G401 (cell line): Measurements from ENCODE around the gene SLC26A9. TPM values are rescaled to one million over a fixed set of nuclear protein-coding genes. Genes with fewer than 3 reads are reported as not detected.
A peak's percentile ranks its signal among the peaks of the same experiment; 100 is the strongest.
"Not testable (repeated sequence)": the region's sequence is repeated elsewhere in the genome, so short reads cannot be mapped to it uniquely, and the experiment has no call there.

Source experiments
- DNase-seq: peaks from one replicate; pipeline ENCODE4 v3.0.0-alpha.2; 2015; ENCODE audit warnings: low spot score
- in situ Hi-C: cut with HindIII; loops from 2 replicates; pipeline ENCODE4 v1.10.0; 2016; ENCODE audit warnings: low sequenced_read_pairs, mixed read lengths
- total RNA-seq: library from RNA; depleted of rRNA; stranded (reverse); fragments of >200 nt; shearing (Covaris generic); gene quantifications from 2 replicates; pipeline ENCODE4 v1.2.3, GENCODE V29; 2014

Gene SLC26A9
- total RNA-seq, 1 experiment from 2014 or later, result not detected

DNA sequence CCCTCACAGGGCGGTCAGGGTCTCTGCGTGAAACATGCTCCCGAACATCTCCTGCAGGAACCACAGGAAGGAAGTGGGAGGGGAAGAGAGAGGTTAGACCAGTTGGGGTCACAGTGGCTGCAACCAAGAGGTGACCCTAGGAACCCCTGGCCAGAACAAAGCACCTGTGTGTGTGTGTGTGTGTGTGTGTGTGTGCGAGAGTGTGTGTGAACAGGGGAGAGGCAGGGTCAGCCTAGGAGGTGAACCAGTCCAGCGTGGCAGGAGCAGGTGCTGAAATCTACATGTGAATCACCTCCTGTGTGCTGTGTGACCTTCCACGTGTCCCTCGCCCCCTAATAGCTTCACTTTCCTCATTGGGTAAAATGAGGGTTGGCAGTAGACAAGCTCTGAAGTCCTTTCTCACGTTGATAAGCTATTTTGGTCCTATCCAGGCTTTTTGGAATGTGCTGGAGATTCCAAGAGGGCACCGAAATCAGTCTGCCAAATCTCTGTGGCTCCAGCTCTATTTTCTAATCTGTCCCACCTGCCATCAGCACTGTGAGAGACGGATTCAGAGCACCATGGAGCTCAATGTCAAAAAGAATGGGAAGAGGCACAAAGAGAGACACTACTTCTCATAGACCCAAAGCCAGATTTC, 27.8 kb downstream of the SLC26A9 start:
- in situ Hi-C loops, result no loop called here
- DNase-seq, result peak; percentile 74

DNA sequence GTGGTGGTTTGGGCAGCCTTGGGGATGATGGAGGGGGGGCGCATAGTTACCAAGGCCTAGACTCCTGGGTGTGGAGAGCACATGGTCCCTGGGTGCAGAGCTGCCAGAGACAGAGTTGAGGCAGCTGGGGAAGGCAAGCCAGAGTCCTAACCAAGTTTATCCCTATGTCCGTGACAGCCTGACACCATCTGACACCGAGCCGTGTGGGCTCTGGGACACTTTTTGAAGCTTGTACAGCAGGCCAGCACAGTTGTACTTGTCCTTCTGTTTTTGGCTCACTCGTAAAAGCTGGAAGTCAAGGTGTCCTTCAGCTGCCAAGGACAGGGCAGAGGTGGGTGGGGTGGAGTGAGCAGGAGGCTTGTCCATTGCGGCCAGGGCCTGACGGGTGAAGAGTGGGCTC, 28.5 kb downstream of the SLC26A9 start:
- peak; percentile 11 for DNase-seq
- in situ Hi-C loops, result loop anchor here (5.0 kb wide), 1 partner anchor 107 kb away; no protein-coding TSS in a partner anchor

DNA sequence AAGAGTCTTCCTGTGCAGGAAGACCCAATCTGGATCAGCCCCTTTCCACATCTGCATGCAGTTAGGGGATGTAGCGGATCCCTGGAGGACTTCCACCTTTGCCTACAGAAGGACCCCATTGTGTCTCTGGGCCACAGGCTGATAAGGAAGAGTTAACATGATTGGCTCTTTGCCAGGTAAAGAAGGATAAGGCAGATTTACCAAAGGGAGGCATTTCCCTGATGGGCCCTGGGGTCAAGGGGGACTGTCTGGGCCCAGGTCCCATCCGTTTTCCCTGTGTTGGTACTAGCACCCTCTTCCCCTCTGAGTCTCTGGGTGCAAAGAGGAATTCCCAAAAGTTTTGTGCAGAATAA, 29.1 kb downstream of the SLC26A9 start:
- no peak for DNase-seq
- in situ Hi-C loops, result loop anchor here (5.0 kb wide), 1 partner anchor 107 kb away; no protein-coding TSS in a partner anchor

DNA sequence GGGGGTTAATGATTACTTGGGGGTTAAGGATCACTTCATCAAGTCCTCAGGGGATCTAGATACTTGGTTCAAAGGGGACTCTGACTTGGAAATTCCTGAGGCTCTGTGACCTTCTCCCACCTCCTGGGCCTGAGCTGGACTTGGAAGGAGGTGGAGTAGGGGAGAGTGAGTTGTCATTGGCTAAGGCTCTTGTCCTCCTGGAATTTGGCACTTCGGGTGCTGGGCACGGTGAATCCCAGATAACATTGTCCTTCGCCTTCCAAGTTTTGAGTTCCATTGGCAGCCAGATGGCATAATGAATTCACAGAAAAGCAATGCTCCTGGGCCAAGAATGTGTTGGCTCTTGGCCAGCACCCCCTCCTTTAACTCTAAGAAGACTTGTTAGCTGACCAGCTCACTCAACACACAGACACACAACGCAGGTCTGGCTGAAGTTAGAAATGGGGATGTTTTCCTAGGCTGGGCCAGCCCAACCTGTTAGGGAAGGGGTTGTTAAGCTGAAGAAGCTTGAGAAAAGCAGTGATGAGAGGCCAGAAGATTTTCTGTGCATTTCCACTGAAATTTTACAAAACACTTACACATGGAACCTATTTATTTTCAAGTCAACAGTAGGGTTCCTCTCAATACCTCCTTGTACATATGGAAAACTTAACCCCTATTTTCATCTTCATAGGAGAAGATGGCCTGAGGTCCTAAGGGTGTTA, 29.7 kb downstream of the SLC26A9 start:
- in situ Hi-C loops, result loop anchor here (5.0 kb wide), 1 partner anchor 106 kb away; no protein-coding TSS in a partner anchor
- DNase-seq, result peak; percentile 85

DNA sequence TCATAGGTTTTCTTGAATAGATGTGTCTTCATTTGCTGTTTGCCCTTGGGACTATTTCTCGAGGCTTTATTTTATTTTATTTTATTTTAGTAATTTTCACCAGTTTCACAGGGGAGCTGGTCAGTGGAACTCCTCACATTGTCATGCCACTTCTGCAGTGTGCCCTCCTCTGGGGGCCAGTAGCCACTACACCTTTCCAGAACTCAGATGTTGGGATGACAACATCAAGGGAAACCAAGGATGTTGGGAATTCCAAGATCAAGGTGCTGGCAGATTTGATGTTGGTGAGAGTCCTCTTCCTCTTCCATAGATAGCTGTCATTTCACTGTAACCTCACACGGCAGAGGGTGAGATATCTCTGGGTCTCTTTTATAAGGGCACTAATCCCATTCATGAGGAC, 35.5 kb downstream of the SLC26A9 start:
- DNase-seq, result peak; percentile 8
- in situ Hi-C loops, result no loop called here

DNA sequence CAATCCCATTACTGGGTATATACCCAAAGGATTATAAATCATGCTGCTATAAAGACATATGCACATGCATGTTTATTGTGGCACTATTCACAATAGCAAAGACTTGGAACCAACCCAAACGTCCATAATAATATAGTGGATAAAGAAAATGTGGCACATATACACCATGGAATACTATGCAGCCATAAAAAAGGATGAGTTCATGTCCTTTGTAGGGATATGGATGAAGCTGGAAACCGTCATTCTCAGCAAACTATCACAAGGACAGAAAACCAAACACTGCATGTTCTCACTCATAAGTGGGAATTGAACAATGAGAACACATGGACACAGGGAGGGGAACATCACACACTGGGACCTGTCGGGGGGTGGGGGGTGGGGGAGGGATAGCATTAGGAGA, 38.2 kb downstream of the SLC26A9 start:
- not testable (repeated sequence) for DNase-seq

DNA sequence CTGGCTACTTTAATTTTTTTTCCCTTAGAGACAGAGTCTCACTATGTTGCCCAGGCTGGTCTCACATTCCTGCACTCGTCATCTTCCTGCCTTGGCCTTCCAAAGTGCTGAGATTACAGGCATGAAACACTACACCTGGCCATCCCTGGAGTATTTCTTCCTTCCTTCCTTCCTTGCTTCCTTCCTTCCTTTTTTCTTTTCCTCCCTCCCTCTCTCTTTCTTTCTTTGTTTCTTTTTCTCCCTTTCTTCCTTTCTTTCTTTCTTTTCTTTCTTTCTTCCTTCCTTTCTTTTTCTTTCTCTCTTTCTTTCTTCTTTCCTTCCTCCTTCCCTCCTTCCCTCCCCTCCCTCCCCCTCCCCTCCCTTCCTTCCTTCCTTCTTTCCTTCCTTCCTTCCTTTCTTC, 46.9 kb downstream of the SLC26A9 start:
- in situ Hi-C loops, result no loop called here
- no peak for DNase-seq

More for the DNA sequence above, 38.2 kb downstream of the SLC26A9 start:
- in situ Hi-C loops, result not testable (repeated sequence)

DNA sequence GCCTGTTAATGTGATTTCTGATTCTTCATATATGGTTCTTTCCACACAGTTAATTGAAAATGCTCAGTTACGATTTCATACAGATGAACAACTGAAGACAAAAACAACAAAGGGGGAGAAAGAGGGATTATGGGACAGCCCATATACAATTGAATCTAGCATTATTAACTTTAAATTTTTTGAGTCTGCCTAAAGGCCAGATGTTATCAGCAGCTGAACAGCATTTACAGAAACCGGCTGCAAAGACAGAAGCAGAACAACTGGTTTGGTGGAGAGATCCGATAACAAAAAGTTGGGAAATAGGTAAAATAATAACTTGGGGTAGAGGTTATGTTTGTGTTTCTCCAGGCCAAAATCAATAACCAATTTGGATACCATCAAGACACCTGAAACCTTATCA, 49.1 kb downstream of the SLC26A9 start:
- DNase-seq, in situ Hi-C loops: not testable (repeated sequence)

DNA sequence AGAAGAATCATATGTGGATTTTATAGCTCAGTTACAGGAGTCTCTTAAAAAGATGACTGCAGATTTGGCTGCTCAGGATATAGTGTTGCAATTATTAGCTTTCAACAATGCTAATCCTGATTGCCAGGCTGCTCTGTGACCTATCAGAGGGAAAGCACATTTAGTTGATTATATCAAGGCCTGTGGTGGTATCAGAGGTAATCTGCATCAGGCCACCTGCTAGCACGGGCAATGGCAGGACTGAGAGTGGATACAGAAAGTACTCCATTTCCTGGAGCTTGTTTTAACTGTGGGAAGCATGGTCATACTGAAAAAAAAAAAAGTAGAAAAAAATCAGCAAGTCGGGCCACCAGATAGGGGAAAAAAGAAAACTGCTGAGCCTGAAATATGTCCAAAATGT, 51.1 kb downstream of the SLC26A9 start:
- in situ Hi-C loops, DNase-seq: not testable (repeated sequence)

DNA sequence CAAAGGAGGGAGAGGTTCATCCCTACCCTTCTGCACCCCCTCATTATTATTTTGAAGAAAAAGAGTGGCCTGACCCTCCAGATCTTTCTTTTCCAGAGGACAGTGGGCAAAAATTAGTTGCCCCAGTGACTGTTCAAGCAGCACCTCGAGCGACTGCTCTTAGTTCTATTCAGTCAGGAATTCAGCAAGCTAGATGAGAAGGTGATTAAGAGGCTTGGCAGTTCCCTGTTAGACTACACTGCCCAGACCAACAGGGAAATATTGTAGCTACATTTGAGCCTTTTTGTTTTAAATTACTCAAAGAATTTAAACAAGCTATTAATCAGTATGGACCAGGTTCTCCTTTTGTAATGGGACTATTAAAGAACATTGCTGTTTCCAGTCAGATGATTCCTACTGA, 51.8 kb downstream of the SLC26A9 start:
- DNase-seq, in situ Hi-C loops: not testable (repeated sequence)

DNA sequence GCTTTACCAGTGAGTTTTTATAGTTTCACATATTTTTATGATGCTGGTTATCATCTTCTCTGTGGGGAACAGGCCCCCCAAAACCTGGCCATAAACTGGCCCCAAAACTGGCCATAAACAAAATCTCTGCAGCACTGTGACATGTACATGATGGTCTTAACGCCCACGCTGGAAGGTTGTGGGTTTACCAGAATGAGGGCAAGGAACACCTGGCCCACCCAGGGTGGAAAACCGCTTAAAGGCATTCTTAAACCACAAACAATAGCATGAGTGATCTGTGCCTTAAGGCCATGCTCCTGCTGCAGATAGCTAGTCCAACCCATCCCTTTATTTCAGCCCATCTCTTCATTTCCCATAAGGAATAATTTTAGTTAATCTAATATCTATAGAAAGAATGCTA, 52.6 kb downstream of the SLC26A9 start:
- in situ Hi-C loops, DNase-seq: not testable (repeated sequence)

DNA sequence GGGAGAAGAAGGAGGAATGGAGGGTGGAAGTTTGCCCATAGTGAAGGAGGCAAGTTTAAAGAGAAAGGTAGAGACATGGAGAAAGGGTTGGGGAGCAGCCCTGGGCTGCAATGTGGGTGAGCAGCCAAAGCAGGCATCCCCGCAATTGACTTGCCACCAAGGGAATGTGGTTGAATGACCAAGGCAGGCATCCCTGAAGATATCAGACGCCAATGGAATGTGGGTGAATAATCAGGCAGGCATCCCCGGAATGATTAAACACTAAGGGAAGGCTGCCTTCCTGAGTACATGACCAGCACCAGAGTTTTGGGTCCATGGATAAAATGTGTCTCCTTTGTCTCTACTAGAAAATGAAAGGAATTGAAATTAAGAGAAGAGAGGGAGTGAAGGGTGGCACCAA, 53.5 kb downstream of the SLC26A9 start:
- DNase-seq, in situ Hi-C loops: not testable (repeated sequence)

DNA sequence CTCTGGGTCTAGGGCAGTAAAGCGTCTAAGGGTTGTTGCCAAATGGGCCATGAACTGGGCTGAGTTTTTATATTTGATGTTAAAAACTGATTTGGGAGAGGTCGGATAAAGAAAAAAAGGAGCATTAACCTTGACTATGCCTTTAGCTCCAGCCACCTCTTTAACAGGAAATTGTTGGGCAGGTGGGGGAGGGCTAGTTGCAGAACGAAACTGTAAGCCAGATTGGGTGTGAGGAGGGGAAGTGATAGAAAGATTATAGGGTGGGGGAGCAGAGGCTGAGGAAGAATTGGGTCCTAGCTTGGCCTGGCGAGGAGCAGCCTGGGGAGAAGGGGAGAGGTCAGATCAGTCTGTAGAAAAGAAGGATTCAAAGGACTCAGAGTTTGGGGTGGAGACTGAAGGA, 54.2 kb downstream of the SLC26A9 start:
- DNase-seq, in situ Hi-C loops: not testable (repeated sequence)

DNA sequence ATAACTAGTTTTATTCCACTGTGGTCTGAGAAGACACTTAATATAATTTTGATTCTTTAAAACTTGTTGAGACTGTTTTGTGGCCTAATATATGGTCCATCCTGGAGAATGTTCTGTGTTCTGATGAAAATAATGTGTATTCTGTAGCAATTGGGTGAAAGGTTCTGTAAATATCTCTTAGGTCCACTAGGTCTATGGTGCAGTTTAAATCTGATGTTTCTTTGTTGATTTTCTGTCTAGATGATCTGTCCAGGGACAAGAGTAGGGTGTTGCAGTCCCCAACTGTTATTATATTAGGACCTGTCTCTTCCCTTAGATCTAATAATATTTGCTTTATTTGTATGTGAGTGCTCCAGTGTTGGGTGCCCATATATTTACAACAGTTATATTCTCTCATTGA, 59.5 kb downstream of the SLC26A9 start:
- in situ Hi-C loops, result no loop called here
- no peak for DNase-seq

DNA sequence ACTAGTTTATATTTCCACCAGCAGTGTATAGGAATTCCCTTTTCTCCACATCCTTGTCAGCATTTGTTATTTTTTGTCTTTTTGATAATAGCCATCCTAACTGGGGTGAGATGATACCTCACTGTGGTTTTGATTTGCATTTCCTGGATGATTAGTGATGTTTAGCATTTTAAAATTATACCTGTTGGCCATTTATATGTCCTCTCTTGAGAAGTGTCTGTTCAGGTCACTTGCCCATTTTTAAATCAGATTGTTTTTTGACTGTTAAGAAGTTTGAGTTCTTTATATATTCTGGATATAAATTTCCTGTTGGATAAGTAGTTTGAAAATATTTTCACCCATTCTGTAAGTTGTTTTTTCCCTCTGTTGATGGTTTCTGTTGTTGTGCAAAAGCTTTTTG, 62.3 kb downstream of the SLC26A9 start:
- DNase-seq, result no peak
- in situ Hi-C loops, result no loop called here

DNA sequence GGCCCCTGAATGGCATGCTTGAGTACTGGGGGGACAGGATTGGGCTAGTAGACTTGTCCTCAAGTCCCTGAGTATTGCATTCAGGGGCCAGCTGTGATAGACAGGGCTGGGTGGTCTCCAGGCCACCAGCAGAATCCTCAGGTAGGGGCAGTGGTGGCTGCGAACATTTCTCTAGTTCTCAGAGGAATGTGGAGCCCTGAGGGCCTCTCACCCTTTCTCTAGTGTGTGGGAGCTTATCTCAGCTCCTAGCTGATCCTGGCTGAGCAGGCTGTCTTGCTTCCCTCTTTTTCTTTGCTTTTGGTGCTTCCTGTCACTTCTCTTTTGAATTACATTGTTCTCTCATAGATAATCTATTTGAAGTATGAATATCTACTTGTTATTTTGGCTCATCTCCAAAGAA, 63.3 kb downstream of the SLC26A9 start:
- in situ Hi-C loops, result no loop called here
- no peak for DNase-seq

DNA sequence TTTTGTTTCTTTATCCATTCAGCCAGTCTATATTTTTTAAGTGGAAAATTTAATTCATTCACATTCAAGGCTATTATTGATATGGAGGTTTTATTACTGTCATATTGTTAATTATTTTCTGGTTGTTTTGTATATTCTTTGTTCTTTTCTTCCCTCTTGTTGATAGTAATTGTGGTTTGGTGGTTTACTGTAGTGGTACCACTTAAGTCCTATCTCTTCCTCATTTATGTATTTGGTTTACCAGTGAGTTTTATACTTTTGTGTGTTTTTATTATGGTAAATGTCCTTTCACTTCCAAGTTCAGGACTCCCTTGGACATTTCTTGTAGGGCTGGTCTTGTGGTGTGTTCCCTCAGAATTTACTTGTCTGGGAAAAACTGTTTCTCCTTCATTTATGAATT, 65.2 kb downstream of the SLC26A9 start:
- DNase-seq, result no peak
- in situ Hi-C loops, result no loop called here

DNA sequence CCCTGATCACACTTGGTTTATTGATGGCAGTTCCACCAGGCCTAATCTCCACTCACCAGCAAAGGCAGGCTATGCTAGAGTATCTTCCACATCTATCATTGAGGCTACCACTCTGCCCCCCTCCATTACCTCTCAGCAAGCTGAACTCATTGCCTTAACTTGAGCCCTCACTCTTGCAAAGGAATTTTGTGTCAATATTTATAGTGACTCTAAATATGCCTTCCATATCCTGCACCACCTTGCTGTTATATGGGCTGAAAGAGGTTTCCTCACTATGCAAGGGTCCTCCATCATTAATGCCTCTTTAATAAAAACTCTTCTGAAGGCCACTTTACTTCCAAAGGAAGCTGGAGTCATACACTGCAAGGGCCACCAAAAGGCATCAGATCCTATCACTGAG, 70.1 kb downstream of the SLC26A9 start:
- in situ Hi-C loops, DNase-seq: not testable (repeated sequence)

DNA sequence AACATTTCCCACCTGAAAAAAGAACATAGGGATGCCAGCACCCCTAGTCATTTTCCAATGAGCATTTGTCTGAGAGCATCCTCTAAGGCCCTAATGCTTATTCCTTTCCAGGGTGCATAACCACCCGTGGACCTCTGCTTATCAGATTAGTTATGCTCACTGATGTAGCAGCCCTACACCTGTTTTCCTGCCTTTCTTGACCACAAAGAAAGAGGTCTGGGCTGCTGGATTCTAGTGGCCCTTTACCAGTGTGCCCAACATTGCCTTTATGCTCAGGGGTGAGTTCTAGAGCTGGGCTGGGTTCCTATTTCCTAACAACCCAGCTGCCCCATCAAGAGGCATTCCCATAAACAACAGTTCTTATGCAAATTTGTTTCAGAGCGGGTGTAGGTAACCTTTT, 73.0 kb downstream of the SLC26A9 start:
- in situ Hi-C loops, result no loop called here
- no peak for DNase-seq
